Measurements from ENCODE around the gene ADAM12. TPM values are rescaled to one million over a fixed set of nuclear protein-coding genes. Genes with fewer than 3 reads are reported as not detected.

The ADAM12 gene
- total and polyA plus RNA-seq, 5 experiments from 2014 or later, result 0.49 TPM; not detected in 4

GRCh38 chr10:126097558-126098225 is 290.6 kb downstream of the ADAM12 start:
- Mint-ChIP-seq H3K9me3 (no peaks in the 10 kb centered on the region), H3K27ac (no peak overlapping the region), H3K4me3 (no peak overlapping the region), H3K27me3 (peaks cover 0 to 9% (median 0%) of the 10 kb centered on the region in 5 donors), H3K36me3 (no peaks in the 10 kb centered on the region), H3K4me1 (peaks cover 0 to 4% (median 0%) of the 10 kb centered on the region in 4 donors)
- DNase-seq, result no peak
- no peak for ATAC-seq
- POLR2A ChIA-PET, result no interaction called here

GRCh38 chr10:126094537-126094936 is 293.7 kb downstream of the ADAM12 start:
- Mint-ChIP-seq H3K9me3 (no peaks in the 10 kb centered on the region), H3K4me3 (no peak overlapping the region), H3K27ac (no peak overlapping the region), H3K36me3 (no peaks in the 10 kb centered on the region), H3K4me1 (no peaks in the 10 kb centered on the region), H3K27me3 (peaks cover 0 to 3% (median 3%) of the 10 kb centered on the region in 5 donors)
- POLR2A ChIA-PET, result no interaction called here
- DNase-seq (no peak), ATAC-seq (no peak)

GRCh38 chr10:126092366-126093215 is 295.7 kb downstream of the ADAM12 start:
- Mint-ChIP-seq H3K27me3 (peaks cover 0 to 3% (median 1%) of the 10 kb centered on the region in 5 donors), H3K9me3 (no peaks in the 10 kb centered on the region), H3K4me3 (no peak overlapping the region), H3K27ac (no peak overlapping the region), H3K4me1 (no peaks in the 10 kb centered on the region), H3K36me3 (no peaks in the 10 kb centered on the region)
- DNase-seq (no peak), ATAC-seq (no peak)
- POLR2A ChIA-PET, result no interaction called here

- H3K27me3 Mint-ChIP-seq, result peaks cover 0 to 3% (median under 1%) of the 10 kb centered on the region in 5 donors
- no peak for ATAC-seq
- H3K4me3 Mint-ChIP-seq, result no peak overlapping the region
- no peaks in the 10 kb centered on the region for H3K4me1 Mint-ChIP-seq
- POLR2A ChIA-PET, result no interaction called here
- no peaks in the 10 kb centered on the region for H3K9me3 Mint-ChIP-seq
- no peak overlapping the region for H3K27ac Mint-ChIP-seq
- no peaks in the 10 kb centered on the region for H3K36me3 Mint-ChIP-seq
- DNase-seq, result no peak
Observed at GRCh38 chr10:126090911-126091728, 297.2 kb downstream of the ADAM12 start.

- H3K27me3 Mint-ChIP-seq, result peaks cover 2 to 7% (median 5%) of the 10 kb centered on the region in 5 donors
- H3K4me3 Mint-ChIP-seq, result no peak overlapping the region
- H3K9me3 Mint-ChIP-seq, result no peaks in the 10 kb centered on the region
- no peaks in the 10 kb centered on the region for H3K4me1 Mint-ChIP-seq
- no peak overlapping the region for H3K27ac Mint-ChIP-seq
- ATAC-seq, result no peak
- no peaks in the 10 kb centered on the region for H3K36me3 Mint-ChIP-seq
- no peak for DNase-seq
- POLR2A ChIA-PET, result no interaction called here
Observed at GRCh38 chr10:126090443-126090842, 297.8 kb downstream of the ADAM12 start.

- Mint-ChIP-seq H3K9me3 (no peaks in the 10 kb centered on the region), H3K4me3 (no peak overlapping the region), H3K27me3 (peaks cover 4 to 9% (median 6%) of the 10 kb centered on the region in 5 donors), H3K4me1 (no peaks in the 10 kb centered on the region), H3K27ac (no peak overlapping the region), H3K36me3 (no peaks in the 10 kb centered on the region)
- POLR2A ChIA-PET, result no interaction called here
- no peak for ATAC-seq
- DNase-seq, result no peak
Observed at GRCh38 chr10:126087796-126088505, 300.3 kb downstream of the ADAM12 start.

GRCh38 chr10:126087153-126087680 is 301.1 kb downstream of the ADAM12 start:
- POLR2A ChIA-PET, result no interaction called here
- no peaks in the 10 kb centered on the region for H3K36me3 Mint-ChIP-seq
- H3K27ac Mint-ChIP-seq, result no peak overlapping the region
- H3K4me3 Mint-ChIP-seq, result no peak overlapping the region
- H3K9me3 Mint-ChIP-seq, result no peaks in the 10 kb centered on the region
- ATAC-seq, result no peak
- H3K27me3 Mint-ChIP-seq, result peaks cover 4 to 9% (median 6%) of the 10 kb centered on the region in 5 donors
- H3K4me1 Mint-ChIP-seq, result no peaks in the 10 kb centered on the region
- no peak for DNase-seq

GRCh38 chr10:126085806-126086205 is 302.5 kb downstream of the ADAM12 start:
- DNase-seq (no peak), ATAC-seq (no peak)
- H3K36me3 Mint-ChIP-seq, result no peaks in the 10 kb centered on the region
- no peak overlapping the region for H3K27ac Mint-ChIP-seq
- H3K9me3 Mint-ChIP-seq, result no peaks in the 10 kb centered on the region
- POLR2A ChIA-PET, result no interaction called here
- H3K4me3 Mint-ChIP-seq, result no peak overlapping the region
- no peaks in the 10 kb centered on the region for H3K4me1 Mint-ChIP-seq
- peaks cover 5 to 11% (median 6%) of the 10 kb centered on the region in 5 donors for H3K27me3 Mint-ChIP-seq

- no peak for DNase-seq
- no peak overlapping the region for H3K27ac Mint-ChIP-seq
- no peaks in the 10 kb centered on the region for H3K36me3 Mint-ChIP-seq
- ATAC-seq, result no peak
- no peaks in the 10 kb centered on the region for H3K9me3 Mint-ChIP-seq
- H3K4me3 Mint-ChIP-seq, result no peak overlapping the region
- H3K27me3 Mint-ChIP-seq, result peaks cover 5 to 11% (median 6%) of the 10 kb centered on the region in 5 donors
- H3K4me1 Mint-ChIP-seq, result no peaks in the 10 kb centered on the region
- POLR2A ChIA-PET, result no interaction called here
Observed at GRCh38 chr10:126084369-126084768, 303.9 kb downstream of the ADAM12 start.

GRCh38 chr10:126083009-126083408 is 305.3 kb downstream of the ADAM12 start:
- Mint-ChIP-seq H3K4me1 (no peaks in the 10 kb centered on the region), H3K4me3 (no peak overlapping the region)
- no peak for ATAC-seq

GRCh38 chr10:126081841-126082466 is 306.3 kb downstream of the ADAM12 start:
- DNase-seq, result no peak
- Mint-ChIP-seq H3K4me3 (no peak overlapping the region), H3K4me1 (no peaks in the 10 kb centered on the region), H3K36me3 (no peaks in the 10 kb centered on the region), H3K9me3 (peaks cover 0 to 8% (median 0%) of the 10 kb centered on the region in 9 donors), H3K27me3 (peaks cover 5 to 14% (median 6%) of the 10 kb centered on the region in 5 donors), H3K27ac (no peak overlapping the region)
- ATAC-seq, result no peak
- POLR2A ChIA-PET, result no interaction called here

More at GRCh38 chr10:126083009-126083408, 305.3 kb downstream of the ADAM12 start:
- no peak for DNase-seq
- Mint-ChIP-seq H3K36me3 (no peaks in the 10 kb centered on the region), H3K9me3 (peaks cover 0 to 3% (median 0%) of the 10 kb centered on the region in 9 donors), H3K27ac (no peak overlapping the region), H3K27me3 (peaks cover 5 to 14% (median 6%) of the 10 kb centered on the region in 5 donors)
- POLR2A ChIA-PET, result no interaction called here
